HFFc6 (cell line): ENCODE measurements around the gene GSTT4. TPM values are rescaled to one million over a fixed set of nuclear protein-coding genes. Genes with fewer than 3 reads are reported as not detected.
"Not testable (repeated sequence)": the region's sequence is repeated elsewhere in the genome, so short reads cannot be mapped to it uniquely, and the experiment has no call there.

Experiments
- DNase-seq: peaks from one replicate; pipeline ENCODE4 v3.0.0-alpha.2; 2018
- H3K27ac Mint-ChIP-seq: 2 replicates; pipeline ENCODE4 v1.8.0; 2020; ENCODE audit warnings: mild to moderate bottlenecking, mixed read lengths
- H3K27me3 Mint-ChIP-seq: 2 replicates; pipeline ENCODE4 v1.8.0; 2021; ENCODE audit warnings: mild to moderate bottlenecking, moderate library complexity, mixed read lengths; ENCODE audit not compliant: insufficient read depth
- H3K36me3 Mint-ChIP-seq: 2 replicates; pipeline ENCODE4 v1.8.0; 2021; ENCODE audit warnings: low read depth, mixed read lengths
- H3K4me1 Mint-ChIP-seq: 2 replicates; pipeline ENCODE4 v1.8.0; 2020; ENCODE audit warnings: low read depth, mixed read lengths
- H3K4me3 Mint-ChIP-seq: 2 replicates; pipeline ENCODE4 v1.8.0; 2020; ENCODE audit warnings: mild to moderate bottlenecking, moderate library complexity, mixed read lengths
- H3K9me3 Mint-ChIP-seq: 2 replicates; pipeline ENCODE4 v1.8.0; 2020; ENCODE audit warnings: mild to moderate bottlenecking, mixed read lengths
- total RNA-seq, 6 experiments: library from RNA; stranded (reverse); fragmentation: NEBNext Ultra II Directional; extraction: Animal tissue kit (Norgen Biotek cat#: 25700); gene quantifications; 2 replicates in 1 of 6; 3 replicates in 5 of 6; pipeline ENCODE4 v1.2.3, GENCODE V29; 2021
- TF ChIP-seq, protein P1 (sequence below): fragments of 200-600 bp; sonication (generic); IDR thresholded peaks from 2 replicates; pipeline ENCODE4 v1.5.0; 2021; ENCODE audit warnings: antibody characterized with exemption, mild to moderate bottlenecking

Gene GSTT4
- total RNA-seq, 6 experiments from 2014 or later, result not detected

DNA sequence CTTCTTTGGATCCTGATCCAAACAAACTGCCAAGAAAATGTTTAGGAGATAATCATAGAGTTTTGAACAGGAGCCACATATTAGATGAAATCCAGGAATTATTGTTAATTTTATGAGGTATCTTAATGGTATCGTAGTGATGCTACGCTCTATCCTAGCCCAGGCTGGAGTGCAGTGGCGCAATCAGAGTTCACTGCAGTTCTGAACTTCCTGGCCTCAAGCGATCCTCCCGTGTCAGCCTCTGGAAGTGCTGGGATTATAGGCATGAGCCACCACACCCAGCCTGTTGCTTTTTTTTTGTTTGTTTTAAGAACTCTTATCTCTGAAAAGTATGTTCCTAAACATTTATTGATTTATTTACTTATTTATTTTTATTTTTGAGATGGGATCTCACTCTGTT lies 2.4 kb downstream of the GSTT4 start:
- Mint-ChIP-seq H3K4me3 (no peak overlapping the region), H3K36me3 (no peaks in the 10 kb centered on the region), H3K4me1 (no peaks in the 10 kb centered on the region), H3K27me3 (peaks cover 24% of the 10 kb centered on the region), H3K27ac (no peak overlapping the region), H3K9me3 (no peaks in the 10 kb centered on the region)
- no peak for DNase-seq
- TF ChIP-seq, protein P1, sequence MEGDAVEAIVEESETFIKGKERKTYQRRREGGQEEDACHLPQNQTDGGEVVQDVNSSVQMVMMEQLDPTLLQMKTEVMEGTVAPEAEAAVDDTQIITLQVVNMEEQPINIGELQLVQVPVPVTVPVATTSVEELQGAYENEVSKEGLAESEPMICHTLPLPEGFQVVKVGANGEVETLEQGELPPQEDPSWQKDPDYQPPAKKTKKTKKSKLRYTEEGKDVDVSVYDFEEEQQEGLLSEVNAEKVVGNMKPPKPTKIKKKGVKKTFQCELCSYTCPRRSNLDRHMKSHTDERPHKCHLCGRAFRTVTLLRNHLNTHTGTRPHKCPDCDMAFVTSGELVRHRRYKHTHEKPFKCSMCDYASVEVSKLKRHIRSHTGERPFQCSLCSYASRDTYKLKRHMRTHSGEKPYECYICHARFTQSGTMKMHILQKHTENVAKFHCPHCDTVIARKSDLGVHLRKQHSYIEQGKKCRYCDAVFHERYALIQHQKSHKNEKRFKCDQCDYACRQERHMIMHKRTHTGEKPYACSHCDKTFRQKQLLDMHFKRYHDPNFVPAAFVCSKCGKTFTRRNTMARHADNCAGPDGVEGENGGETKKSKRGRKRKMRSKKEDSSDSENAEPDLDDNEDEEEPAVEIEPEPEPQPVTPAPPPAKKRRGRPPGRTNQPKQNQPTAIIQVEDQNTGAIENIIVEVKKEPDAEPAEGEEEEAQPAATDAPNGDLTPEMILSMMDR, result no peak

- no peaks in the 10 kb centered on the region for H3K9me3 Mint-ChIP-seq
- no peak overlapping the region for H3K4me3 Mint-ChIP-seq
- H3K36me3 Mint-ChIP-seq, result no peaks in the 10 kb centered on the region
- DNase-seq, result no peak
- TF ChIP-seq, protein P1, result no peak
- H3K4me1 Mint-ChIP-seq, result no peaks in the 10 kb centered on the region
- H3K27me3 Mint-ChIP-seq, result peaks cover 21% of the 10 kb centered on the region
- no peak overlapping the region for H3K27ac Mint-ChIP-seq
Observed at GRCh38 chr22:24002272-24002671, 3.0 kb downstream of the GSTT4 start.

- H3K27ac Mint-ChIP-seq, result no peak overlapping the region
- H3K27me3 Mint-ChIP-seq, result peaks cover 12% of the 10 kb centered on the region
- no peak for DNase-seq
Observed at GRCh38 chr22:24001314-24001713, 3.9 kb downstream of the GSTT4 start.

DNA sequence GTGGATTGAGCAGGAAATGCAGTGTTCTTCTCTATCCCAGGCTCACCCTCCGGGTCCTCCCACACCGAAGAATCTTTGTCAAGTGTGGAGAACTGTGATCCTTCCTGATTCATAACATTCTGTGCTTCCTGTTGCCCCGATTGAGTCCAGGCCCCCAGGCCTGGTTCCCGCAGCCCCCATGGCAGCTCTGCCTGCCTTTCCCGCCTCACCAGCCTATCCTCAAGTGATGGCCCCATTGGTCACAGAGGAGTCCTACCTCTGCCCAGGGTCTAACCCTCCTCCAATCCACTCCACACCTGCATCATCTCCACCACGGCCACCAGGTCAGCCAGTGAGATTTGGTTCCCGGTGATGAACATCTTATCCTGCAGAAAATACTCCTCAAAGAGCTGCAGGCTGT lies 5.5 kb downstream of the GSTT4 start:
- H3K27me3 Mint-ChIP-seq, result peaks cover 11% of the 10 kb centered on the region
- H3K27ac Mint-ChIP-seq, H3K4me1 Mint-ChIP-seq, H3K36me3 Mint-ChIP-seq, H3K9me3 Mint-ChIP-seq, DNase-seq, H3K4me3 Mint-ChIP-seq: not testable (repeated sequence)

More at GRCh38 chr22:24001314-24001713, 3.9 kb downstream of the GSTT4 start:
- H3K4me3 Mint-ChIP-seq, result no peak overlapping the region
- no peaks in the 10 kb centered on the region for H3K9me3 Mint-ChIP-seq
- H3K4me1 Mint-ChIP-seq, result no peaks in the 10 kb centered on the region
- no peaks in the 10 kb centered on the region for H3K36me3 Mint-ChIP-seq
- TF ChIP-seq, protein P1, result no peak

DNA sequence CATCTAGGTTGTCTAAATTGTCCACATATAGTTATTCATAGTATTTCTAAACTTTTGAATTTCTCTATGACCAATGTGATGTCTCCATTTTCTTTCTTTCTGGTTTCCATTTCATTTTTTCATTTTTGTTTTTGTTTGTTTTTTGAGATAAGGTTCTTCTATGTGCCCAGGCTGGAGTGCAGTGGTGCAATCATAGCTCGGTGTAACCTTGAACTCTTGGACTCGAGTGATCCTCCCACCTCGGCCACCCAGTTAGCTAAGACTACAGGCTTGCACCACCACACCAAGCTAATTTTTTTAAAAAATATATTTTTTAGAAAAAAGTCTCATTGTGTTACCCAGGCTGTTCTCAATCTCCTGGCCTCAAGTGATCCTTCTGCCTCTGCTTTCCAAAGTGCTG lies 8.2 kb downstream of the GSTT4 start:
- Mint-ChIP-seq H3K27me3 (peaks cover 2% of the 10 kb centered on the region), H3K4me1 (no peaks in the 10 kb centered on the region), H3K9me3 (no peaks in the 10 kb centered on the region), H3K4me3 (no peak overlapping the region), H3K36me3 (no peaks in the 10 kb centered on the region), H3K27ac (no peak overlapping the region)
- TF ChIP-seq, protein P1, result no peak
- DNase-seq, result no peak

DNA sequence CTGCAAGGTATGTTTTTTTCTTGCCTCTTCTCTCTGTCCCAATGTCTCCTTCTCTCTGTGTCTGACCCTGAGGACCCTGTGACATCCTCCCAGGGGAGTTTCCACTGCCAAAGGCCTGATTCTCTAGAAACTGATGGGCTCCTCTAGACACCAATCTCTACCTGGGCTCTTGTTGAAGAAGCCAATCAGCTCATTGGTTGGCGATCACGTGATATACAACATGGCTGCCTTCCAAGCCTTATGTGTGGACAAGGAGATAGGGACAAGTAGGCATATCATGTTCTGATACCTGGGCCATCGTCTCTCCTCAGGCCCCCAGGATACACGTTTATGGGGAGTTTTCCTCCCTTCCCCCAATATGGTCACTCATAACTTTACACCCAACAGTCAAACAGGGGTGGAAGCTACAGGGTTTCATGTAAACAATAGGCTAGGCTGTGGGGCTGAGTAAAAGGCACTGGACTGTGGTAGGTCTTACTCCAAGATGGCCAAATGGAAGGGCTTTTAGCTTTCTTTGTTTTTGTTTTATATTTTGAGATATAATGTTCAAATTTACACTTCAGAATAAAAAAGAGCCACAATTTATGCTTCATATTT lies 11.6 kb downstream of the GSTT4 start:
- H3K4me3 Mint-ChIP-seq, DNase-seq, H3K27me3 Mint-ChIP-seq, H3K4me1 Mint-ChIP-seq, H3K27ac Mint-ChIP-seq, H3K36me3 Mint-ChIP-seq, H3K9me3 Mint-ChIP-seq: not testable (repeated sequence)

DNA sequence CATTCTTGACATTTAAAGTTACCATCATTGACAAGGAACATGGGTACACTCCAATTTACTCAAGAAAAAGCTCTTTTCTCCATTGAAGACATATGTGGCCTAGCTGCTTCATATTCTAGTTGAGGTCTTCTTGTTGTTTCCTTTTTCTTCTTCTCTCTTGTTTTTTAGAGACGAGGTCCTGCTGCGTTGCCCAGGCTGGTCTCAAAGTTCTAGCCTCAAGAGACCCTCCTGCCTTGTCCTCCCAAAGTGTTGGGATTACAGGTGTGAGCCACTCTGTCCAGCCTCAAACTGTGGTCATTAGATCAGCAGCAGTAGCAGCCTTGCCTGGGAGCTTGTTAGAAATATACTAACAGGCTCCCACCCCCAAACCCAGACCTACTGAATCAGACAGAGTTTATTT lies 12.2 kb downstream of the GSTT4 start:
- DNase-seq, H3K27me3 Mint-ChIP-seq, H3K27ac Mint-ChIP-seq, H3K4me1 Mint-ChIP-seq, H3K36me3 Mint-ChIP-seq, H3K9me3 Mint-ChIP-seq, H3K4me3 Mint-ChIP-seq: not testable (repeated sequence)

GRCh38 chr22:23989583-23990244 lies 15.5 kb downstream of the GSTT4 start:
- H3K36me3 Mint-ChIP-seq, H3K4me3 Mint-ChIP-seq, DNase-seq, H3K9me3 Mint-ChIP-seq, H3K4me1 Mint-ChIP-seq, H3K27me3 Mint-ChIP-seq: not testable (repeated sequence)
- H3K27ac Mint-ChIP-seq, result peak overlapping the region; percentile 19; the same call in 1 of the 2 replicates

DNA sequence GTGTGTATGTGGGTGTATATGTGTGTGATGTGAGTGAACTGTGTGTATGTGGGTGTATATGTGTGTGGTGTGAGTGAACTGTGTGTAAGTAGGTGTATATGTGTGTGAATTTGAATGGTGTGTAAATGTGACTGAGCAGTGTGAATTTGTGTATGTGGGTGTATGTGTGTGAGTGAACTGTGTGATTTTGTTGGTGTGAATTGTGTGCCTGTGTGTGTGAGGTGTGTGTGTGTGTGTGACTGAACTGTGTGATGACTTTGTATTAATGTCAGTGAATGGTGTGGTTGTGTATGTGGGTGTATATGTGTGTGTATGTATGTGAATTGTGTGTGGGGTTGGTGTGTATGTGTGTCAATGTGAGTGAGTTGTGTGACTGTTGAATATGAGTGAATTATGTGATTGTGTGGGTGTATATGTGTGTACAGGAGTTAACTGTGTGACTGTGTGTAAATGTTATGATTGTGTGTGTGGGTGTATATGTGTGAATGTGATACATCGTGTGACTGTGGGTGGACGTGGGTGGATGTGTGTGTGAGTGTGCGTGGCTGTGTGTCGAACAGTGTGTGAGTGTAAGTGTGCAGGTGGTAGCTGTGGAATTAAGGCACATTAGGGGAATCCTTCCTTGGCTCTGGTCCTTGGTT lies 18.6 kb downstream of the GSTT4 start:
- not testable (repeated sequence) for H3K4me1 Mint-ChIP-seq, H3K27me3 Mint-ChIP-seq, H3K27ac Mint-ChIP-seq, H3K4me3 Mint-ChIP-seq, DNase-seq, H3K9me3 Mint-ChIP-seq, H3K36me3 Mint-ChIP-seq

DNA sequence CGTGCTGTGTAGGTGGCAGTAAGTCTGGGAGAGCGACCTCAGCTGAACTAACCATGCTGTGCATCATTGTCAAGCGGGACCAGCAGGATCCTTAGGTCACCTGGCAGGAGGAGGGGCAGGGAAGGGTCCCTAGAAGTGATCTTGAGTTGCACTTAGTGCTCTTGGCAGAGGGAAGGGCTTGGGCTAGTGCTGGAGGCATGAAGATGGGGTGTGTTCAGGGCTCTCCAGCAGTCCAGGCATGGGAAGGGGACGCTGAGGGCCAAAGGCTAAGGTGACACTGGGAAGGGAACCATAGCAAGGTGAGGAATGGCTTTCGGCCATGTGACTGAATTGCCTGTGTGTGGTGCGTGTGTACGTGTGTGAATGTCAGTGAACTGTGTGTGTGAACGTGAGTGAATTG lies 19.2 kb downstream of the GSTT4 start:
- not testable (repeated sequence) for H3K27ac Mint-ChIP-seq, H3K36me3 Mint-ChIP-seq, H3K27me3 Mint-ChIP-seq, H3K9me3 Mint-ChIP-seq, DNase-seq, H3K4me1 Mint-ChIP-seq, H3K4me3 Mint-ChIP-seq
